ENCODE data around the gene NOTCH1.

NOTCH1 gene

GRCh38 chr9:136494531-136495215 lies 51.2 kb downstream of the NOTCH1 start:
- Histone ChIP-seq H3K9me2 (replicated peaks; ENCODE audit: insufficient read depth, low read length) (no peaks in the 10 kb centered on the region), H3K9ac (ENCODE audit: low read length) (no peak overlapping the region), H3K27ac (ENCODE audit: low read length) (no peak overlapping the region)

DNA sequence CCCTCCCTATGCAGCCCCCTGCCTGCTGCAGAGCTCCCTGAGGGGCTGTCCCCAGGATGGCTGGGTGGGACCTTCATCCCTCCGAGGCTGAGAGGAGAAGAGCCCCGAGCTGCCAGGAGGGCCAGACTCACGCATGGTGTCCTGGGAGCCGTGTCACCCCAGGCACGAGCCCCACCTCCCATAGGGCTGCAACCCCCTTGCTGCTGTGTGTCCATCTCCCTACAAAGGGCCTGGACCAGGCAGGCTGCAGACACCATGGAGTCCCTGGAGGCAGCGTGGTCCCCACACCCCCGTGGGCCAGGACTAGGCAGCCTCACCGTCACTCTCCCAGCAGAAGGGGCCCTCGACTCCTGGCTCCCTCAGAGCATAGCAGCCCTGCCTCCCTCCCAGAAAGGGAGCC lies 51.8 kb downstream of the NOTCH1 start:
- Histone ChIP-seq H3K4me1 (ENCODE audit: low read length) (no peaks in the 10 kb centered on the region), H3F3A (ENCODE audit: insufficient read depth, low read length) (no peaks in the 10 kb centered on the region), H3K9ac (ENCODE audit: low read length) (no peak overlapping the region), H2AFZ (ENCODE audit: low read length) (no peak overlapping the region), H3K9me2 (replicated peaks; ENCODE audit: insufficient read depth, low read length) (no peaks in the 10 kb centered on the region), H3K36me3 (replicated peaks; ENCODE audit: insufficient read depth, low read length) (no peaks in the 10 kb centered on the region; the same call in 1 of the 2 replicates), H3K9me3 (replicated peaks; ENCODE audit: insufficient read depth, low read length) (no peaks in the 10 kb centered on the region), H3K79me2 (ENCODE audit: low read length) (no peaks in the 10 kb centered on the region), H3K27ac (ENCODE audit: low read length) (no peak overlapping the region), H3K27me3 (replicated peaks; ENCODE audit: insufficient read depth, low read length) (no peaks in the 10 kb centered on the region), H3K4me2 (ENCODE audit: low read depth, low read length) (no peak overlapping the region), H3K4me3 (ENCODE audit: low read length) (no peak overlapping the region), H4K20me1 (ENCODE audit: insufficient read depth, low read length) (no peaks in the 10 kb centered on the region)
- TF ChIP-seq EZH2phosphoT487 (IDR thresholded peaks at IDR 0.05; ENCODE audit: low read length) (no peak), EZH2 (optimal IDR thresholded peaks at IDR 0.05; ENCODE audit: low read depth, low read length) (no peak)
- TF ChIP-seq, protein P1, sequence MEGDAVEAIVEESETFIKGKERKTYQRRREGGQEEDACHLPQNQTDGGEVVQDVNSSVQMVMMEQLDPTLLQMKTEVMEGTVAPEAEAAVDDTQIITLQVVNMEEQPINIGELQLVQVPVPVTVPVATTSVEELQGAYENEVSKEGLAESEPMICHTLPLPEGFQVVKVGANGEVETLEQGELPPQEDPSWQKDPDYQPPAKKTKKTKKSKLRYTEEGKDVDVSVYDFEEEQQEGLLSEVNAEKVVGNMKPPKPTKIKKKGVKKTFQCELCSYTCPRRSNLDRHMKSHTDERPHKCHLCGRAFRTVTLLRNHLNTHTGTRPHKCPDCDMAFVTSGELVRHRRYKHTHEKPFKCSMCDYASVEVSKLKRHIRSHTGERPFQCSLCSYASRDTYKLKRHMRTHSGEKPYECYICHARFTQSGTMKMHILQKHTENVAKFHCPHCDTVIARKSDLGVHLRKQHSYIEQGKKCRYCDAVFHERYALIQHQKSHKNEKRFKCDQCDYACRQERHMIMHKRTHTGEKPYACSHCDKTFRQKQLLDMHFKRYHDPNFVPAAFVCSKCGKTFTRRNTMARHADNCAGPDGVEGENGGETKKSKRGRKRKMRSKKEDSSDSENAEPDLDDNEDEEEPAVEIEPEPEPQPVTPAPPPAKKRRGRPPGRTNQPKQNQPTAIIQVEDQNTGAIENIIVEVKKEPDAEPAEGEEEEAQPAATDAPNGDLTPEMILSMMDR (IDR thresholded peaks at IDR 0.05; ENCODE audit: low read length): no peak
- no peak for DNase-seq

More at GRCh38 chr9:136494531-136495215, 51.2 kb downstream of the NOTCH1 start:
- Histone ChIP-seq H3K79me2 (ENCODE audit: low read length) (no peaks in the 10 kb centered on the region), H3K4me2 (ENCODE audit: low read depth, low read length) (no peak overlapping the region), H3K9me3 (replicated peaks; ENCODE audit: insufficient read depth, low read length) (no peaks in the 10 kb centered on the region), H2AFZ (ENCODE audit: low read length) (no peak overlapping the region), H3K4me1 (ENCODE audit: low read length) (no peaks in the 10 kb centered on the region), H3K4me3 (ENCODE audit: low read length) (no peak overlapping the region), H3K27me3 (replicated peaks; ENCODE audit: insufficient read depth, low read length) (no peaks in the 10 kb centered on the region), H4K20me1 (ENCODE audit: insufficient read depth, low read length) (no peaks in the 10 kb centered on the region), H3K36me3 (replicated peaks; ENCODE audit: insufficient read depth, low read length) (no peaks in the 10 kb centered on the region; the same call in 1 of the 2 replicates), H3F3A (ENCODE audit: insufficient read depth, low read length) (no peaks in the 10 kb centered on the region)
- TF ChIP-seq EZH2 (optimal IDR thresholded peaks at IDR 0.05; ENCODE audit: low read depth, low read length) (no peak), EZH2phosphoT487 (IDR thresholded peaks at IDR 0.05; ENCODE audit: low read length) (no peak)
- TF ChIP-seq, protein P1 (IDR thresholded peaks at IDR 0.05; ENCODE audit: low read length): no peak
- no peak for DNase-seq

DNA sequence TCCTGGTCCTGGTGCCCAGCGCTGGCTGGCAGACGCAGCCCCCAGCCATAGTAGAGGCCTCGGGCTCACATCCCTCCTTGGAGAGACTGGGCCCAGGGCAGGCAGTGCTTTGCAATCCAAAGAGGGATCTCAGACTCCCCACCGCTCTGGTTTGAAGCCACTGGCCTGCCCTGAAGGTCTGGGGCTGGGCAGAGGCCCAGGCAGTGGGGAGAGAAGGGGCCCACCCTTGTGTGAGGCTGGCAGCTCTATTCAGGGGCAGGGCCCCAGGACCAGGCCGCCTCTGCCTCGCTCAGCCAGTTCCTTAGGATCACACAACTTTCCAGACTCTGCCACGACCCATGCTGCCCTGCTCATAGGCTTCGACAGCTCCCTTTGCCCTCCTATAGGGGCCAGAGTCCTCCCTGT lies 52.3 kb downstream of the NOTCH1 start:
- H3K36me3 ChIP-seq (replicated peaks; ENCODE audit: insufficient read depth, low read length): no peaks in the 10 kb centered on the region; the same call in 1 of the 2 replicates
- H3F3A ChIP-seq (ENCODE audit: insufficient read depth, low read length): no peaks in the 10 kb centered on the region
- H4K20me1 ChIP-seq (ENCODE audit: insufficient read depth, low read length): no peaks in the 10 kb centered on the region
- H3K9me3 ChIP-seq (replicated peaks; ENCODE audit: insufficient read depth, low read length): no peaks in the 10 kb centered on the region
- no peak for DNase-seq
- no peaks in the 10 kb centered on the region for H3K79me2 ChIP-seq (ENCODE audit: low read length)
- no peak overlapping the region for H3K4me3 ChIP-seq (ENCODE audit: low read length)
- H3K4me1 ChIP-seq (ENCODE audit: low read length): no peaks in the 10 kb centered on the region
- no peak overlapping the region for H3K27ac ChIP-seq (ENCODE audit: low read length)
- H3K27me3 ChIP-seq (replicated peaks; ENCODE audit: insufficient read depth, low read length): no peaks in the 10 kb centered on the region
- TF ChIP-seq, protein P1 (IDR thresholded peaks at IDR 0.05; ENCODE audit: low read length): no peak
- TF ChIP-seq EZH2phosphoT487 (IDR thresholded peaks at IDR 0.05; ENCODE audit: low read length): no peak
- TF ChIP-seq EZH2 (optimal IDR thresholded peaks at IDR 0.05; ENCODE audit: low read depth, low read length): no peak
- H2AFZ ChIP-seq (ENCODE audit: low read length): no peak overlapping the region
- H3K9ac ChIP-seq (ENCODE audit: low read length): no peak overlapping the region
- no peaks in the 10 kb centered on the region for H3K9me2 ChIP-seq (replicated peaks; ENCODE audit: insufficient read depth, low read length)
- H3K4me2 ChIP-seq (ENCODE audit: low read depth, low read length): no peak overlapping the region
